Stimulated activated memory B cell treated with anti-CD40 and anti-IgM and Interleukin-4, amounts not matched to agents 10 μg/mL and 1 μg/mL and 100 μg/mL, for 72 hours (primary cell): ENCODE measurements around the gene TM4SF5.

Source experiments
- ATAC-seq: fragments of 150-1000 bp; cut with Tn5 transposase; 2 replicates; pipeline ENCODE4 v1.10.0; 2021
- H3K27ac Mint-ChIP-seq: one replicate; pipeline ENCODE4 v1.8.0; 2022; ENCODE audit warnings: mild to moderate bottlenecking, mixed read lengths
- H3K27me3 Mint-ChIP-seq: one replicate; pipeline ENCODE4 v1.8.0; 2022; ENCODE audit warnings: mixed read lengths
- H3K36me3 Mint-ChIP-seq: one replicate; pipeline ENCODE4 v1.8.0; 2022; ENCODE audit warnings: mixed read lengths
- H3K4me1 Mint-ChIP-seq: one replicate; pipeline ENCODE4 v1.8.0; 2022; ENCODE audit warnings: mixed read lengths
- H3K4me3 Mint-ChIP-seq: one replicate; pipeline ENCODE4 v1.8.0; 2022; ENCODE audit warnings: mild to moderate bottlenecking, moderate library complexity, mixed read lengths
- H3K9me3 Mint-ChIP-seq: one replicate; pipeline ENCODE4 v1.8.0; 2022; ENCODE audit warnings: mixed read lengths

Gene TM4SF5

GRCh38 chr17:4742133-4742532, 29.6 kb upstream of the TM4SF5 start:
- ATAC-seq, result no peak
- peaks cover 53% of the 10 kb centered on the region for H3K27me3 Mint-ChIP-seq
- H3K36me3 Mint-ChIP-seq, result no peaks in the 10 kb centered on the region
- H3K27ac Mint-ChIP-seq, result no peak overlapping the region
- H3K9me3 Mint-ChIP-seq, result no peaks in the 10 kb centered on the region
- H3K4me1 Mint-ChIP-seq, result peaks cover 37% of the 10 kb centered on the region
- H3K4me3 Mint-ChIP-seq, result no peak overlapping the region

DNA sequence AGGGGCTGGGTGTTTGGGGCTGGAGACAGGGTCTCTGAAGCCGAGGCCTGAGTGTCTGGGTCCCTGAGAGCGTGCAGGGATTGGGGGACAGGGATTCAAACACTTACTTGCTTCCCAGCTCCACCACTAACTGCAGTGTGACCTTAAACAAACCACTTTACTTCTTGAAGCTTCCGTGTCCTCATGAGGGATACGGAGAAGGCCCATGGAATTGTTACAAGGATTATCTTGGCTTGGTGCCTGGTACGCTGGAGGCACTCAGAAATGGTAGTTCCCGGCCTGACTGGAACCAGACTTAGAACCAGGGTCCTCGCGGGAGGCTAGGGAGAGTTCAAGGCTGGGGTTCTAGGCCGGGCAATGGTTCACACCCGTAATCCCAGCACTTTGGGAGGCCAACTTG, 29.1 kb upstream of the TM4SF5 start:
- no peak for ATAC-seq
- Mint-ChIP-seq H3K9me3 (no peaks in the 10 kb centered on the region), H3K4me3 (no peak overlapping the region), H3K4me1 (peaks cover 39% of the 10 kb centered on the region), H3K27me3 (peaks cover 56% of the 10 kb centered on the region), H3K36me3 (no peaks in the 10 kb centered on the region), H3K27ac (no peak overlapping the region)

- Mint-ChIP-seq H3K27ac (no peak overlapping the region), H3K9me3 (no peaks in the 10 kb centered on the region), H3K36me3 (no peaks in the 10 kb centered on the region), H3K4me3 (no peak overlapping the region), H3K27me3 (peaks cover 61% of the 10 kb centered on the region), H3K4me1 (peaks cover 43% of the 10 kb centered on the region)
- ATAC-seq, result no peak
Observed at GRCh38 chr17:4743216-4743615, 28.5 kb upstream of the TM4SF5 start.

DNA sequence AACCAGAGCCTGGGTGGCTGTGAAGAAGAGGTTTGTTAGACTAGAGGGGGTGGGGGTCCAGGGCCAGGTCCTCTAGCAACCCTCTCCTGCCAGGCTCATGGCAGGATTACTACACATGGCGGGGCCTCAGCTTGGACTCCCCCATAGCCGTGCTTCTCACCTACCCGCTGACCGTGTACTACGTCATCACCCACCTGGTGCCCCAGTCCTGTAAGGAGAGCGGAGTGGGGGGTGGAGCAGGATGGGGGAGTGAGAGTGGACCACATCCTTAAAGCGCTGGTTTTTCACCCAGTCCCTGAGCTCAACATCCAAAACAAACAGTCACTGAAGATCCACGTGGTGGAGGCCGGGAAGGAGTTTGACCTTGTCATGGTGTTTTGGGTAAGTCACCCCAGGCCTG, 27.8 kb upstream of the TM4SF5 start:
- no peak for ATAC-seq
- no peak overlapping the region for H3K4me3 Mint-ChIP-seq
- no peaks in the 10 kb centered on the region for H3K36me3 Mint-ChIP-seq
- no peak overlapping the region for H3K27ac Mint-ChIP-seq
- H3K27me3 Mint-ChIP-seq, result peaks cover 68% of the 10 kb centered on the region
- peaks cover 43% of the 10 kb centered on the region for H3K4me1 Mint-ChIP-seq
- no peaks in the 10 kb centered on the region for H3K9me3 Mint-ChIP-seq

DNA sequence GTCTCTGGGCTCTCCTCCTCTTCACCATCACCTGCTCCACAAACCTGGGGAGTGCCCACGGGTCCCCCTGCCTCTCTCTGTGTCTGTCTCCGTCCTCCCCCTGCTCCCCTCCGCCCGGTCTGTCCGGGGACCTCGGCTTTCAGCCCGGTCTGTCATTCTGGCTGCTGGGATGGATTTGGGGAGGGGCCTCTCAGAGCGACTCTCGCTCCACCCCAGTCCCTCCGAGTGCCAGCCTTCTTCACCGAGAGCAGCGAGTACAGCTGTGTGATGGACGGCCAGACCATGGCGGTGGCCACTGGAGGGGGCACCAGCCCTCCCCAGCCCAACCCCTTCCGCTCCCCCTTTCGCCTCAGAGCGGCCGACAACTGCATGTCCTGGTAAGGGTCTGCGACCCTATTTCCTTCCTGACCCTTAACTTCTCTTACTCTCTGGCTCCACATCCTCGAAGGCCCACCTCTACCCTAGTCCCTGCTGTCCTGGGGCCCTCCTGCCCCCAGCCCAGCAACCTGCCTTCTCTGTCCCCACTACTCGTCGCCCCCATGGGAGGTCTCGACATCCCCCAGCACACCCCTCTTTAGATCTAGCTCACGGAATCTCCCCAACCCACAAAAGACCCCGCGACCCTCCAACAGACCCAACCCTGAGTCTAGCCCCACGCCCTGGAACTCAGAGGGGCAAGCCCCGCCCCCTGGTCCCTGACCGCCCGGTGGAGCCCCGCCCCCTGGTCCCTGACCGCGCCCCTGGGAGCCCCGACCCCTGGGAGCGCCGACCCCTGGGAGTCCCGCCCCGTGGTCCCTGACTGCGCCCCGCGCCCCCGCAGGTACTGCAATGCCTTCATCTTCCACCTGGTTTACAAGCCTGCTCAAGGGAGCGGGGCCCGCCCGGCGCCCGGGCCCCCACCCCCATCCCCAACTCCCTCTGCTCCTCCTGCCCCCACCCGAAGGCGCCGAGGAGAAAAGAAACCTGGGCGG, 26.4 kb upstream of the TM4SF5 start:
- Mint-ChIP-seq H3K4me3 (no peak overlapping the region), H3K27me3 (peaks cover 80% of the 10 kb centered on the region), H3K4me1 (peaks cover 35% of the 10 kb centered on the region), H3K9me3 (no peaks in the 10 kb centered on the region), H3K36me3 (no peaks in the 10 kb centered on the region), H3K27ac (no peak overlapping the region)
- ATAC-seq, result peak; percentile 5

GRCh38 chr17:4747847-4748246, 23.8 kb upstream of the TM4SF5 start:
- Mint-ChIP-seq H3K9me3 (no peaks in the 10 kb centered on the region), H3K27ac (peak overlapping the region; percentile 20), H3K4me1 (peaks cover 22% of the 10 kb centered on the region), H3K27me3 (peaks cover 69% of the 10 kb centered on the region), H3K4me3 (peak overlapping the region; percentile 35), H3K36me3 (no peaks in the 10 kb centered on the region)
- peak; percentile 78 for ATAC-seq

DNA sequence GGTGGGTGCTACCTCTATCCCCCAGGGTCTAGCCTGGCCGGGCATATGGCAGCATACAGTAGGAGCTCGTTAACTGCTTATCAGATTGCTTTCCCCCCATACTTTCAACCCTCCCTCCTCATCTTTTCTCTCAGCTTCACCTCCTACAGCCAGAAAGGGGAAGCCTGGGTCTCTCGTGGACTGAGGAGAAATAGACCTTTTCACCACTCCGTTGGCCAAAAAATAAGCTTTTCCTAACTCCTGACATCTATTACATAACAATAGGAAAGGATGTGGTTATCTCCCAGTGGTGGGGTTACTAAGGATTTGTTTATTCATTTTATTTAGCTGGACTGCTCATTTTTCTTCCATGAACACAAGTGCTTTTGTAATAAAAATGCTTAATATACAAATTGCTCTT, 23.0 kb upstream of the TM4SF5 start:
- Mint-ChIP-seq H3K9me3 (no peaks in the 10 kb centered on the region), H3K27me3 (peaks cover 67% of the 10 kb centered on the region), H3K36me3 (no peaks in the 10 kb centered on the region), H3K4me3 (no peak overlapping the region), H3K4me1 (peaks cover 22% of the 10 kb centered on the region), H3K27ac (no peak overlapping the region)
- no peak for ATAC-seq

- H3K9me3 Mint-ChIP-seq, result no peaks in the 10 kb centered on the region
- H3K36me3 Mint-ChIP-seq, result no peaks in the 10 kb centered on the region
- H3K27me3 Mint-ChIP-seq, result peaks cover 63% of the 10 kb centered on the region
- peaks cover 14% of the 10 kb centered on the region for H3K4me1 Mint-ChIP-seq
- no peak overlapping the region for H3K27ac Mint-ChIP-seq
- no peak for ATAC-seq
- H3K4me3 Mint-ChIP-seq, result no peak overlapping the region
Observed at GRCh38 chr17:4750606-4751005, 21.1 kb upstream of the TM4SF5 start.

DNA sequence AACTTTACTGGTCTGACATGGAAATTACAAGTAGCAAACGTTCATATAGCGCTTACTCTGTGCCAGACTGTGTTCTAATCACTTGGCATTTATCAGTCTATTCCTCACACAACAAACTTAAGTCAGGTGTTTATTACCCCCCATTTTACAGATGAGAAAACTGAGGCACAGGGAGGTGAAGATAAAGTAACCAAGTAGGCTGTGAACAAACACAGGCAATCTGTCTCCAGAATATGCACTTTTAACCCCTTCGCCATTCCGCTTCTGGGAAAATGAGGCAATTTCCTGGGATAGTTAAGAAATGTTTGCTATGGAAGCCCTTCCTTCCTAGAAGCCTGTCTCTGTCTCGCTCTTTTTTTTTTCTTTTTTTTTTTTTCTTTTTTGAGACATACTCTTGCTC, 19.8 kb upstream of the TM4SF5 start:
- no peak overlapping the region for H3K27ac Mint-ChIP-seq
- no peaks in the 10 kb centered on the region for H3K9me3 Mint-ChIP-seq
- ATAC-seq, result no peak
- peaks cover 14% of the 10 kb centered on the region for H3K4me1 Mint-ChIP-seq
- no peaks in the 10 kb centered on the region for H3K36me3 Mint-ChIP-seq
- no peak overlapping the region for H3K4me3 Mint-ChIP-seq
- H3K27me3 Mint-ChIP-seq, result peaks cover 62% of the 10 kb centered on the region

DNA sequence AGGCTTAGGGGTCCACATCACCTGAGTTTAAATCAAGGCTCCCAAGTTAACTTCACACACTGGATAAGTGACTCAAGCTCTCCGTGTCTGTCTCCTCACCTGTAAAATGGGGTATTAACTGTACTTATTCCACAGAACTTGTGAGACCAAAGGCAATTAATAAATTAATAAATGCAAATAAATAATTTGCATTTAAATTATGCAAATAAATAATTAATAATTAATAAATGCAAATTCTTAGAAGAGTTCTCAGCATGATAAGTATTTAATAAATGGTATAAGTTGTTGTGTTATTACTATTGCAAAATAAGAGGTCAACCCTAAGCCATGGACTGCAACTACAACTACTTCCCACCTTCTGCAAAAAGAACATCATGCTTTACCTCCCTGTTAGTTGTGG, 18.3 kb upstream of the TM4SF5 start:
- ATAC-seq, result no peak
- Mint-ChIP-seq H3K27ac (no peak overlapping the region), H3K27me3 (peaks cover 52% of the 10 kb centered on the region)

GRCh38 chr17:4759776-4760236, 11.9 kb upstream of the TM4SF5 start:
- Mint-ChIP-seq H3K27me3 (peaks cover 9% of the 10 kb centered on the region), H3K36me3 (no peaks in the 10 kb centered on the region), H3K27ac (no peak overlapping the region), H3K4me3 (no peak overlapping the region), H3K9me3 (no peaks in the 10 kb centered on the region), H3K4me1 (peaks cover 5% of the 10 kb centered on the region)
- no peak for ATAC-seq

More for the DNA sequence above, 18.3 kb upstream of the TM4SF5 start:
- Mint-ChIP-seq H3K9me3 (no peaks in the 10 kb centered on the region), H3K36me3 (no peaks in the 10 kb centered on the region), H3K4me1 (peaks cover 5% of the 10 kb centered on the region), H3K4me3 (no peak overlapping the region)

DNA sequence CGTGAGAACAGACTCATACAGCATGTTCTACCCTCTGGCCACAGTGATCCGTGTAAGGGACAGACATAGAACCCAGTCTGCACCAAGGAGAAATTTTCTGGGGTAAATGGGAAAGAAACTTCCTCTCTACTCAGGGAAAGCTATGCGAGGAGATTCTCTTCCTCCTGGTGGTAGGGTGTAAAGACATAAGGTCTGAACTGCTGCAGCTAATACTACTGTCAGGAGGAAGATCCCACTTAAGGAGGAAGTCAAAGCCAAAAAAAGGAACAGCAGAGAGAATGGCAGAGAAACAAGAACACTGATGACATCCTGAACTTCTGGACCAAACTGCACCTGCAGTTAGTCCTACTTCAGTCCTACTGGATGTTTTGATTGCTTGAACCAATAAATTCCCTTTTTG, 7.1 kb upstream of the TM4SF5 start:
- Mint-ChIP-seq H3K4me3 (no peak overlapping the region), H3K9me3 (no peaks in the 10 kb centered on the region), H3K27ac (no peak overlapping the region), H3K36me3 (no peaks in the 10 kb centered on the region), H3K27me3 (peaks cover 17% of the 10 kb centered on the region), H3K4me1 (peaks cover 5% of the 10 kb centered on the region)
- no peak for ATAC-seq

GRCh38 chr17:4766201-4766600, 5.5 kb upstream of the TM4SF5 start:
- no peak for ATAC-seq
- Mint-ChIP-seq H3K27ac (no peak overlapping the region), H3K9me3 (no peaks in the 10 kb centered on the region), H3K4me1 (peaks cover 5% of the 10 kb centered on the region), H3K4me3 (no peak overlapping the region), H3K36me3 (no peaks in the 10 kb centered on the region), H3K27me3 (peaks cover 27% of the 10 kb centered on the region)

GRCh38 chr17:4766723-4767122, 5.0 kb upstream of the TM4SF5 start:
- Mint-ChIP-seq H3K9me3 (no peaks in the 10 kb centered on the region), H3K4me1 (peaks cover 5% of the 10 kb centered on the region), H3K27ac (no peak overlapping the region), H3K4me3 (no peak overlapping the region), H3K36me3 (no peaks in the 10 kb centered on the region), H3K27me3 (peaks cover 31% of the 10 kb centered on the region)
- no peak for ATAC-seq

GRCh38 chr17:4768298-4768697, 3.4 kb upstream of the TM4SF5 start:
- no peak overlapping the region for H3K27ac Mint-ChIP-seq
- H3K4me3 Mint-ChIP-seq, result no peak overlapping the region
- ATAC-seq, result no peak
- peaks cover 42% of the 10 kb centered on the region for H3K27me3 Mint-ChIP-seq
- H3K36me3 Mint-ChIP-seq, result no peaks in the 10 kb centered on the region
- H3K9me3 Mint-ChIP-seq, result no peaks in the 10 kb centered on the region
- peaks cover 5% of the 10 kb centered on the region for H3K4me1 Mint-ChIP-seq

DNA sequence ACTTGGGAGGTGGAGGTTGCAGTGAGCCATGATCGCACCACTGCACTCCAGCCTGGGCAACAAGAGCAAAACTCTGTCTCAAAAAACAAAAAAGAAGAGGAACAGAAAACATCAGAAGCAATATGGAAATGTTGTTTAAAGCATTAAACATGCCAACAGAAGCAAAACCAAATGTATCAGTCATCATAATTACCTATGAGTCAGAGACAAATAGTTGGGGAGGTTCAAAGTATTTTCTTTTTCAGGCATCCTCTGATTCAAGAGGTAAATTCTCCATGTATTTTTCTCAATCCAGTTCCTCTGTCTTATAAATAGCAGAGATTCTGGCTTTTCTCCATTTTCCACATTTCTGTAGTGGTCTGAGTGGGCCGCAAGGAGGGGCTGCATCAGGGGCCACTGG, 2.1 kb upstream of the TM4SF5 start:
- Mint-ChIP-seq H3K4me1 (peaks cover 7% of the 10 kb centered on the region), H3K9me3 (no peaks in the 10 kb centered on the region), H3K4me3 (no peak overlapping the region), H3K27me3 (peaks cover 52% of the 10 kb centered on the region), H3K27ac (no peak overlapping the region), H3K36me3 (no peaks in the 10 kb centered on the region)
- no peak for ATAC-seq
